ENCODE measurements around the gene SPTBN4.

DNA sequence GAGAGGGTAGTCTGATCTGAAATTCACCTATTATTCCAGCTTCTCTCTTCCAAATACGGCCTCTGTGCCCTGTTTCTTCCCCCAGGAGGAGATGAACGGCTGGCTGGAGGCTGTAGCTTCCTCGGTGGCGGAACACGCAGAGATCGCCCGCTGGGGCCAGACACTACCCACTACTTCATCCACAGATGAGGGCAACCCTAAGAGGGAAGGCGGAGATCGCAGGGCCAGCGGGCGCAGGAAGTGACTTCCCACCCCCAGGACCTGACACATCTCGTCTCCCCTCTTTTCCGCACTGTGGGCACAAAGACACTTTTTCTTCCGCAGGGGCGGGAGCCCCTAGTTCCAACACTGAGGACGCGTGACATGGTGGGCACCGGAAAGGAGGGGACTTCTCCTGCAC is 108.5 kb downstream of the SPTBN4 start:
- TF ChIP-seq, protein P1, sequence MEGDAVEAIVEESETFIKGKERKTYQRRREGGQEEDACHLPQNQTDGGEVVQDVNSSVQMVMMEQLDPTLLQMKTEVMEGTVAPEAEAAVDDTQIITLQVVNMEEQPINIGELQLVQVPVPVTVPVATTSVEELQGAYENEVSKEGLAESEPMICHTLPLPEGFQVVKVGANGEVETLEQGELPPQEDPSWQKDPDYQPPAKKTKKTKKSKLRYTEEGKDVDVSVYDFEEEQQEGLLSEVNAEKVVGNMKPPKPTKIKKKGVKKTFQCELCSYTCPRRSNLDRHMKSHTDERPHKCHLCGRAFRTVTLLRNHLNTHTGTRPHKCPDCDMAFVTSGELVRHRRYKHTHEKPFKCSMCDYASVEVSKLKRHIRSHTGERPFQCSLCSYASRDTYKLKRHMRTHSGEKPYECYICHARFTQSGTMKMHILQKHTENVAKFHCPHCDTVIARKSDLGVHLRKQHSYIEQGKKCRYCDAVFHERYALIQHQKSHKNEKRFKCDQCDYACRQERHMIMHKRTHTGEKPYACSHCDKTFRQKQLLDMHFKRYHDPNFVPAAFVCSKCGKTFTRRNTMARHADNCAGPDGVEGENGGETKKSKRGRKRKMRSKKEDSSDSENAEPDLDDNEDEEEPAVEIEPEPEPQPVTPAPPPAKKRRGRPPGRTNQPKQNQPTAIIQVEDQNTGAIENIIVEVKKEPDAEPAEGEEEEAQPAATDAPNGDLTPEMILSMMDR (IDR thresholded peaks at IDR 0.05) = no peak
- no peak for TF ChIP-seq POLR2AphosphoS5 (IDR thresholded peaks at IDR 0.05)
- no peak for TF ChIP-seq POLR2A (IDR thresholded peaks at IDR 0.05)
